CD4-positive, alpha-beta T cell treated with Interleukin-15 for 4 hours (primary cell): ENCODE results near the gene CPSF7.
A peak's percentile ranks its signal among the peaks of the same experiment; 100 is the strongest.
"Not testable (repeated sequence)": the region's sequence is repeated elsewhere in the genome, so short reads cannot be mapped to it uniquely, and the experiment has no call there.

Source experiments
- DNase-seq: peaks from one replicate; pipeline ENCODE4 v3.0.0-alpha.2; 2020; ENCODE audit warnings: low spot score

The CPSF7 gene

DNA sequence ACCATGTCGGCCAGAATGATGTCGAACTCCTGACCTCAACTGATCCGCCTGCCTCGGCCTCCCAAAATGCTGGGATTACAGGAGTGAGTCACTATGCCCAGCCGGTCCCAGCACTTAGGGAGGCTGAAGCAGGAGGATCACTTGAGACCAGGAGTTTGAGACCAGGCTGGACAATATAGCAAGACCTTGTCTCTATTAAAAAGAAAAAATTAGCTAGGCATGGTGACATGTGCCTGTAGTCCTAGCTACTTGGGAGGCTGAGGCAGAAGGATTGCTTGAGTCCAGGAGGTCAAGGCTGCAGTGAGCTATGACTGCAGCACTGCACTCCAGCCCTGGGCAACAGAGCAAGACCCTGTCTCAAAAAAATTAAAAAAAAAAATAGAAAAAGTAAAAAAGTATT lies 45.9 kb downstream of the CPSF7 start:
- DNase-seq = not testable (repeated sequence)

GRCh38 chr11:61380884-61381283 lies 48.9 kb downstream of the CPSF7 start:
- no peak for DNase-seq

- no peak for DNase-seq
These were observed 51.0 kb downstream of the CPSF7 start for GRCh38 chr11:61378713-61379313.

GRCh38 chr11:61377461-61378160 lies 52.2 kb downstream of the CPSF7 start:
- no peak for DNase-seq

- no peak for DNase-seq
These were observed 54.0 kb downstream of the CPSF7 start for GRCh38 chr11:61375761-61376108.

- DNase-seq = no peak
These were observed 56.9 kb downstream of the CPSF7 start for GRCh38 chr11:61372659-61373420.

- no peak for DNase-seq
These were observed 59.3 kb downstream of the CPSF7 start for GRCh38 chr11:61370349-61371005.

DNA sequence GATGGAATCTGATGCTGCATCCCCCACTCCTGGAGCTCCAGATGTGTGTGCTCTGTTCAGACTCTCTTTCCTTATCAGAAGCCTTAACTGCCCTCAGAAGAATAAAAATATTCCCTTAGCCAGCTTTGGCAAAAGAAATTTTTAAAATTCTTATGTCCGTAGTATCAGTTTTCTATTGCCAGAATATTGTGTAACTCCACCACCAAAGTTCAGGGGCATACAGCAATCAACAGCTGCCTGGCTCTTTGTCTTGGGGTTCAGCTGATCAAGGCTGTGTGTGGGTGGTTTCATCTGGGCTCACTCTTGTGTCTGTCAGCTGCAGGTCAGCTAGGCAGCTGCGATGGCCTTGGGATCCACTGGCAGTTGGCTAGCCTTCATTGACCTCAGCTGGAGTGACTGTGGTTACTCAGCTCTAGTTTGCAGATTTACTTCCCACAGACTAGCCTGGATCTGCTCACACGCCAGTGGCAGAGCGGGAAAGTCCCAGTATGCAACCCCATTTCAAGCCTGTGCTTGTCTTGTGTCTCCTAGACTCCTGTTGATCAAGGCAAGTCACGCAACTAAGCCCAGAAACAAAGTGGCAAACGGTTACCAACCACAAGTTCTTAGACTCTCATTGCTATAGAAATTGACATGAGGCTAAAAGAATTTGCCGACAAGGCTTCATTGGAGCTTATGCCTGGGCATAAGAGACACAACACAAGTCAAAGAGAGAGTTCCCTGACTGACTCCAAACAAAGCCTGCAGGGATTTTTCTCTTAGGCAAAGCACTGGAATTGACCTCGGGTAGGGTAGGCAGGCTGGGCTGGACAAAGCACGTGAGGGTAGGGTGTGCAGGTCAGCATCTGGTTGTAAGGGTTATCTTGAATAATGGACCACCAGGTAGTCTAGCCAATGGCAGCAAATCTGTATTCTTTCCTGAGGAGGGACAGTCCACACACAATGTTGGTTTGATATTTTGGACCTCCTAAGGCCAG lies 60.1 kb downstream of the CPSF7 start:
- no peak for DNase-seq

GRCh38 chr11:61368646-61369045 lies 61.1 kb downstream of the CPSF7 start:
- no peak for DNase-seq

GRCh38 chr11:61367406-61367805 lies 62.4 kb downstream of the CPSF7 start:
- DNase-seq = no peak

DNA sequence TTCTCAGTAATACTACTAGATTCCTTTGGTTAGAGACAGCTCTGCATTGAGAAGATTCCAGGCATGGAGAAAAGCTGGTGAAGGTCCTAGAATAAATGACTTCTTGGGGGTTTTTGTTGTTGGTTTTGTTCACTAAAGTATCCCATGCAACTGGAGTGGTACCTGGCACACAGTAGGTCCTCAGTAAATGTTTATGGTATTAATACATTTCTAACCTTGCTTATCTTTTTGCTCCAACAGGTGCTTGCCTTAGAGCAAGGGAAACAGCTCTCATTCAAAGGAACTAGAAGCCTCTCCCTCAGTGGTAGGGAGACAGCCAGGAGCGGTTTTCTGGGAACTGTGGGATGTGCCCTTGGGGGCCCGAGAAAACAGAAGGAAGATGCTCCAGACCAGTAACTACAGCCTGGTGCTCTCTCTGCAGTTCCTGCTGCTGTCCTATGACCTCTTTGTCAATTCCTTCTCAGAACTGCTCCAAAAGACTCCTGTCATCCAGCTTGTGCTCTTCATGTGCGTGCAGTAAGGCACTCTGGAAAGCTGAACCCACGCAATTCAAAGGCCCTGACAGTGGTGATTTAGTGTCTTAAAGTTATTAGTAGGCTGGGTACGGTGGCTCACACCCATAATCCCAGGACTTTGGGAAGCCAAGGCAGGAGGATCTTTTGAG lies 65.6 kb downstream of the CPSF7 start:
- DNase-seq = no peak

DNA sequence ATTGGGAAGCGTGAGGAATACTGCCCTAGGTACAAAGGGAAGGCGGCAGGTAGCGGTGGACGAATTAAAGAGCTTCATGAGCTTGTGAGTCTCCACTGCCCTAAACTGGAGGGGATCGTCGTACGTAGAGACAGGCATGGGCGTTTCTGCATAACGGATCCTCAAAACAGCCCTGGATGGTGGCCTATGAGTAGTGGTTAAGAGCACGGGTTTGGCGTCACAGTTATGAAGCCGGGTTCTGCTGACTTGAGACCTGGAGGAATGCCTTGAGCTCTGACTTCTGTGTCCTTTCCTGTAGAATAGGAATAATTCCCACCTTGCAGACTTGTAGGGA lies 67.3 kb downstream of the CPSF7 start:
- DNase-seq = peak; percentile 23

- DNase-seq = peak; percentile 88
These were observed 67.8 kb downstream of the CPSF7 start, which contains the start of the genes CYB561A3 and TMEM138 for GRCh38 chr11:61361741-61362541. Gene CYB561A3 (minus strand): TSS chr11:61361882. CDS start chr11:61356713, 5,169 bp downstream. Gene TMEM138 (plus strand): TSS chr11:61362374. CDS start chr11:61364391, 2,017 bp downstream.

DNA sequence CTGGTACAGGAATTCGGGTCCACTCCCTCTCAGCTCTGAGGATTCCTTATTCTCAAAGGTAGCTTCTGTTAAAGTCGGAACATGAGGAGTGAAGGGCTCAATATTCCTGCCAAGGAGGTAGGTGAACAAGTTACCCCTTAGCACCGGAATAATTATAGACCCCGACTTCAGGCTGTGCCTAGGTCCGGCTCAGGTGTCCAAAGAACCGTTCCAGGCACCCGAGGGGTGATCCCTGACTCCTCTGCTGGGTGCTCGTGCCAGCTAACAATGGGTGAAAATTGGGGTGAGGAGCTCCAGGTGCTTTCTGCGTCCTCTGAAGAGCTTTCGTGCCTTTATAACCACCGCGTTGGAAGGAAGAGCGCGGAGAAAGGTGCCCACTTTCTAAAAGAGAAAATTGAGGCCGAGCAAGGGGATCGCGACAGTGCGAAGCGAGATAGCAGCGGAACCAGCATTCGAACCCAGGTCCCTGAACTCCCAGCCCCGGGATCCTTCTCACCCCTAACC lies 68.5 kb downstream of the CPSF7 start:
- DNase-seq = no peak

DNA sequence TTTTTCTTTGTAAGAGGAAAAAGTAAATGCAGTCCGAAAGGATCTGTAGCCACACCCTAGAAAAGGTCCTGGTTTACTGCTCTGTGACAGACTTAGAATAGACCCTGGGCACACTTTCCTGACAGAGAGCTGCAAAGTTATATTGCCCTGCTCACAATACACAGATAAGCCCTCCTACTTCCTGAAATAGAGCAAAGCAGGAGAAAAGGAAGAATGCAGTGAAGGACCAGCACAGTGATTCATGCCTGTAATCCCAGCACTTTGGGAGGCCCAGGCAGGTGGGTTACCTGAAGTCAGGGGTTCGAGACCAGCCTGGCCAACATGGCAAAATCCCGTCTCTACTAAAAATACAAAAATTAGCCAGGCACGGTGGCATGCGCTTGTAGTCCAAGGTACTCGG lies 70.3 kb downstream of the CPSF7 start:
- DNase-seq = no peak

GRCh38 chr11:61358566-61358965 lies 71.2 kb downstream of the CPSF7 start:
- DNase-seq = no peak

DNA sequence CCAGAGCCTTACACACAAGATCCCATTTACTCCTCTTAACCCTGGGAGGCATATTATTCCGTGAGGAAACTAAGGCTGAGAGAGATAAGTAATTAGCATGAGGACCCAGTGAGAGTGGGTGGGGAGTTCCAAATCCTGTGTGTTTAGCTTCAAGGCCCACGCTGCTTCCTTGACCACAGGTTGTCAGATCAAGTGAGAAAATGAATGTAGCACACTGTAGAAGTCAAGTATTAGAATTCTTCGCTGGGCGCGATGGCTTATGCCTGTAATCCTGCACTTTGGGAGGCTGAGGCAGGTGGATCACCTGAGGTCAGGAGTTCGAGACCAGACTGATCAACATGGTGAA lies 71.9 kb downstream of the CPSF7 start:
- DNase-seq = no peak

- peak; percentile 11 for DNase-seq
These were observed 72.4 kb downstream of the CPSF7 start for GRCh38 chr11:61357233-61357893.

DNA sequence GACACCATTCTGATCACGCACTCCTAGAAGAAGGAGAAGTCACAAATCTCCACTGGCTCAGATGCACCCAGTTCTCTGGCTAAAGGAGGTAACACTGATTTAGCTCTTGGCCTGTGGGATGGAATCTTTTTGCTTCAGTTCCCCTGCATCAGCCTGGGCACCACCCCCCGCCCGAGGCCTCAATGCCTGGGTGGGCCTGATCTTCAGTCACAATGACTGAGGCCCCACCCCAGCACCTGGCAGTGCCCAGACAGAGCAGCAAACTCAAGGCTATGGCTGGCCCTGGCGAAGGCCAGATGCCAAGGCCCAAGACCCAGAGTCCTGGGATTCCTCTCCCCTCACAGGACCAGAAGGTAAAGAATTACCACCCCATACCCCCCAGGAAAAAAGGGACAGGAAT lies 73.1 kb downstream of the CPSF7 start:
- DNase-seq = no peak
